Measurements from ENCODE around the gene SNUPN. TPM values are rescaled to one million over a fixed set of nuclear protein-coding genes. Genes with fewer than 3 reads are reported as not detected.

Gene SNUPN
- total and polyA plus RNA-seq, 4 experiments from 2014 or later: 21.0 to 35.2 (median 24.3) TPM

DNA sequence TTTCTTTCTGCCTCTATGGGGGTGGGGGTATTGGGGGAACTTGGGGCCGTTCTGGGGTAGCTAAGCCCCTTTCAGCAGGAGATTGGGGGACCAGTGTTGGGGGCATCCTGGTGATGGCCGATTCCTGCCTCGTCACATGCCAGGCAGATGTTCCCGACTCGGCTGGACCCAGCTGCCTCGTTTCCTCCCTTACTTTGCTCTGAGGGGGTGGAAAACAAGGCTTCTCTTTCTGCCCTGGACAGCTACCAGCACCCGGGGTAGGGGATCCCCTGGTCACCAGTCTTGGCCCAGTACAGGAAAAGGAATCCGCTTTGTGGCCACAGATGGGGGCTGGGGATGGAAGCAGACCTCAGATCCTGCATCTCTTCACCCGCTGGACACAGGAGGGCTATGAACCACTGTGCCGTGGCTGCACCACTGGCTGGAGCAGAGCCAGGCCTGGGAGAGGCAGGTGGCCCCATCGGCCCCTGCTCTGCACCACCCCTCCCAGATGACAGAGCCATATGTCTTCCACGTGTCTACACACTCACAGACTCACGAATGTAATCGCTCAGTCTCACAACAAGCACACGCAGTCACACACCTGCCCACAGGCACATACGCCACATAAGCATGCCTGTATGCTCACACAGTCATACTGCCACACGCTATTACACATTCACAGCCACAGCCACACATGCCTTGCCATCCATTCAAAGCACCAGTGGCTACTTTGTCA lies 34.6 kb upstream of the SNUPN start:
- no peak overlapping the region for H3K27ac ChIP-seq (ENCODE audit: low read depth, low read length)
- Mint-ChIP-seq H3K9me3 (no peaks in the 10 kb centered on the region), H3K27ac (no peak overlapping the region), H3K4me3 (no peak overlapping the region), H3K36me3 (no peaks in the 10 kb centered on the region), H3K4me1 (peaks cover 0 to 4% (median under 1%) of the 10 kb centered on the region in 4 donors), H3K27me3 (no peaks in the 10 kb centered on the region)
- DNase-seq: no peak
- intact Hi-C loops (cut with micrococcal nuclease): no loop called here
- no peaks in the 10 kb centered on the region for H3K27me3 ChIP-seq (ENCODE audit: insufficient read depth, low read length)
- no peaks in the 10 kb centered on the region for H3K4me1 ChIP-seq (ENCODE audit: insufficient read depth, low read length)
- no peaks in the 10 kb centered on the region for H3K9me3 ChIP-seq (ENCODE audit: control insufficient read depth in 1 of 2, low read length in 2 of 2)
- ChIA-PET POLR2A (ENCODE audit: partially characterized antibody) (interaction anchor here (0.6 kb wide), 1 partner anchor 12 kb away, joined by 3 read pairs; no protein-coding TSS in a partner anchor), CTCF (ENCODE audit: partially characterized antibody) (no interaction called here)
- H3K4me3 ChIP-seq (ENCODE audit: low read length in 2 of 2): no peak overlapping the region
- no peaks in the 10 kb centered on the region for H3K36me3 ChIP-seq (ENCODE audit: insufficient read depth, low read length)

DNA sequence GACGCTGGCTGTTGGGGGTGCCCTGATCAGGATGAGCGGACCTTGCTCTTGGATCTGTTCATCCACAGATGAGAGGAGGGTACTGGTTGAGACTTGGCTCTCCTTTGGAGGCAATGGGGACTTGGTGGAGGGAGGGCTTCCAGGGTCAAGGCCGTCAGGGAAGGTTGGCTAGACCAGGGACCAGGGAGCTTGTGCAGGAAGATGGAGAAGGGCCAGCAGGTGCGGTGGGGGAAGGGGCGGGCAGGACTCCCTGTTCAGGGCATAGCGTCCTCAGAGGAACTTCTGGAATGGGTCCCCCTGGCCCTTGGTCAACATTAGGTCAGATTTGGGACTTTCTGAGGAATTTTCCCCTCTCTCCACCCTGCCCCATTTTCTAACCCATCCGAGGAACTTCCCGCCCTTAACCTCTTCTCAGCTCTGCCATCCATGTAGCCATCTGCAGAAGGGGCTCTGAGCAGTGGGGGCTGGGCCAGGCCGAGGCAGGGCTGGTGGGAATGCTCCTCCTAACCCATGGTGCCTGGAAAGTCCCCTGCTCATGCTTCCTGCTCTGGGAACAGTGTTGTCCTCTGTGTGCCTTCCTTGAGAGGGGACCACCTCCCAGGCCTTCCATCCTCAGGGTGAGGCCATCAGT lies 33.7 kb upstream of the SNUPN start:
- Mint-ChIP-seq H3K36me3 (no peaks in the 10 kb centered on the region), H3K27ac (no peak overlapping the region), H3K4me3 (no peak overlapping the region), H3K4me1 (peaks cover 0 to 4% (median under 1%) of the 10 kb centered on the region in 4 donors), H3K27me3 (no peaks in the 10 kb centered on the region), H3K9me3 (no peaks in the 10 kb centered on the region)
- no peaks in the 10 kb centered on the region for H3K4me1 ChIP-seq (ENCODE audit: insufficient read depth, low read length)
- H3K4me3 ChIP-seq (ENCODE audit: low read length in 2 of 2): no peak overlapping the region
- ChIA-PET POLR2A (ENCODE audit: partially characterized antibody) (interaction anchor here (0.5 kb wide), 1 partner anchor 406 kb away, joined by 3 read pairs; no protein-coding TSS in a partner anchor), CTCF (ENCODE audit: partially characterized antibody) (no interaction called here)
- intact Hi-C loops (cut with micrococcal nuclease): no loop called here
- no peak overlapping the region for H3K27ac ChIP-seq (ENCODE audit: low read depth, low read length)
- H3K36me3 ChIP-seq (ENCODE audit: insufficient read depth, low read length): no peaks in the 10 kb centered on the region
- no peaks in the 10 kb centered on the region for H3K9me3 ChIP-seq (ENCODE audit: control insufficient read depth in 1 of 2, low read length in 2 of 2)
- no peaks in the 10 kb centered on the region for H3K27me3 ChIP-seq (ENCODE audit: insufficient read depth, low read length)
- no peak for DNase-seq

GRCh38 chr15:75656813-75657212 lies 31.3 kb upstream of the SNUPN start:
- Mint-ChIP-seq H3K4me3 (no peak overlapping the region), H3K27me3 (no peaks in the 10 kb centered on the region), H3K9me3 (no peaks in the 10 kb centered on the region), H3K4me1 (peaks cover 2 to 9% (median 4%) of the 10 kb centered on the region in 4 donors), H3K27ac (peak overlapping the region in 1 of 7 donors; percentile 25), H3K36me3 (no peaks in the 10 kb centered on the region)
- ChIA-PET CTCF (ENCODE audit: partially characterized antibody) (no interaction called here), POLR2A (ENCODE audit: partially characterized antibody) (no interaction called here)
- peaks cover 6% of the 10 kb centered on the region for H3K4me1 ChIP-seq (ENCODE audit: insufficient read depth, low read length)
- intact Hi-C loops (cut with micrococcal nuclease): no loop called here
- H3K9me3 ChIP-seq (ENCODE audit: control insufficient read depth in 1 of 2, low read length in 2 of 2): no peaks in the 10 kb centered on the region
- H3K4me3 ChIP-seq (ENCODE audit: low read length in 2 of 2): no peak overlapping the region
- no peaks in the 10 kb centered on the region for H3K27me3 ChIP-seq (ENCODE audit: insufficient read depth, low read length)
- no peak overlapping the region for H3K27ac ChIP-seq (ENCODE audit: low read depth, low read length)
- no peaks in the 10 kb centered on the region for H3K36me3 ChIP-seq (ENCODE audit: insufficient read depth, low read length)
- no peak for DNase-seq

GRCh38 chr15:75656331-75656730 lies 30.8 kb upstream of the SNUPN start:
- H3K27me3 Mint-ChIP-seq: no peaks in the 10 kb centered on the region
- H3K36me3 Mint-ChIP-seq: no peaks in the 10 kb centered on the region
- peaks cover 11% of the 10 kb centered on the region for H3K4me1 ChIP-seq (ENCODE audit: insufficient read depth, low read length)
- H3K4me3 ChIP-seq (ENCODE audit: low read length in 2 of 2): no peak overlapping the region
- H3K4me3 Mint-ChIP-seq: no peak overlapping the region
- no peaks in the 10 kb centered on the region for H3K9me3 Mint-ChIP-seq
- H3K27ac ChIP-seq (ENCODE audit: low read depth, low read length): no peak overlapping the region
- peaks cover 4 to 13% (median 7%) of the 10 kb centered on the region in 4 donors for H3K4me1 Mint-ChIP-seq
- CTCF ChIA-PET (ENCODE audit: partially characterized antibody): no interaction called here
- no peak overlapping the region for H3K27ac Mint-ChIP-seq
- intact Hi-C loops (cut with micrococcal nuclease): no loop called here
- no peak for DNase-seq
- H3K9me3 ChIP-seq (ENCODE audit: control insufficient read depth in 1 of 2, low read length in 2 of 2): no peaks in the 10 kb centered on the region
- H3K36me3 ChIP-seq (ENCODE audit: insufficient read depth, low read length): no peaks in the 10 kb centered on the region
- POLR2A ChIA-PET (ENCODE audit: partially characterized antibody): no interaction called here
- no peaks in the 10 kb centered on the region for H3K27me3 ChIP-seq (ENCODE audit: insufficient read depth, low read length)

DNA sequence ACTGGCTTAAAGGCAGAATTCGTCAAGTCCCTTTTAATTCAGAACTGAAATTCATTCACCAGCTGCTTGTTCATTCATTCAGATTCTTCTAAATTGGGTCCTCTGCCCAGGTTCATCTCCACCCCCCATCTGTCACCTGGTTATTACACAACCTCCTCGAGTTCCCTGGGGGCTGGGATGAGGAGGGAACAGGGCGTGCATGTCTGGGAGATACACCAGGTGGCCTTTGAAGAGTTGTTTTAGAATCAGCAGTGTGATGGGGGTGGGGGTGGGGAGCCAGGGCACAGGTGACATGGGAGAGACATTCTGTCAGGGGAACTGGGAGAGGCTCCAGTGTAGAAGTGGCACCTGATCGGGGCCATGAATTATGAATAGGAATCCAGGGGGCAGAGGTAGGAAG lies 30.4 kb upstream of the SNUPN start:
- no peaks in the 10 kb centered on the region for H3K36me3 Mint-ChIP-seq
- no peak for DNase-seq
- H3K4me1 Mint-ChIP-seq: peaks cover 7 to 17% (median 11%) of the 10 kb centered on the region in 4 donors
- Histone ChIP-seq H3K4me1 (ENCODE audit: insufficient read depth, low read length) (peaks cover 15% of the 10 kb centered on the region), H3K9me3 (ENCODE audit: control insufficient read depth in 1 of 2, low read length in 2 of 2) (no peaks in the 10 kb centered on the region), H3K27me3 (ENCODE audit: insufficient read depth, low read length) (no peaks in the 10 kb centered on the region), H3K27ac (ENCODE audit: low read depth, low read length) (no peak overlapping the region), H3K4me3 (ENCODE audit: low read length in 2 of 2) (no peak overlapping the region), H3K36me3 (ENCODE audit: insufficient read depth, low read length) (no peaks in the 10 kb centered on the region)
- H3K9me3 Mint-ChIP-seq: no peaks in the 10 kb centered on the region
- intact Hi-C loops (cut with micrococcal nuclease): no loop called here
- CTCF ChIA-PET (ENCODE audit: partially characterized antibody): no interaction called here
- no peak overlapping the region for H3K4me3 Mint-ChIP-seq
- POLR2A ChIA-PET (ENCODE audit: partially characterized antibody): no interaction called here
- no peaks in the 10 kb centered on the region for H3K27me3 Mint-ChIP-seq
- H3K27ac Mint-ChIP-seq: peak overlapping the region in 1 of 7 donors; percentile 18

- no peaks in the 10 kb centered on the region for H3K9me3 Mint-ChIP-seq
- H3K4me3 Mint-ChIP-seq: no peak overlapping the region
- H3K36me3 Mint-ChIP-seq: no peaks in the 10 kb centered on the region
- Histone ChIP-seq H3K9me3 (ENCODE audit: control insufficient read depth in 1 of 2, low read length in 2 of 2) (no peaks in the 10 kb centered on the region), H3K27ac (ENCODE audit: low read depth, low read length) (no peak overlapping the region), H3K4me1 (ENCODE audit: insufficient read depth, low read length) (peaks cover 16% of the 10 kb centered on the region), H3K36me3 (ENCODE audit: insufficient read depth, low read length) (no peaks in the 10 kb centered on the region), H3K4me3 (ENCODE audit: low read length in 2 of 2) (no peak overlapping the region), H3K27me3 (ENCODE audit: insufficient read depth, low read length) (no peaks in the 10 kb centered on the region)
- ChIA-PET POLR2A (ENCODE audit: partially characterized antibody) (interaction anchor here (1.1 kb wide), 1 partner anchor 15 kb away, joined by 3 read pairs; no protein-coding TSS in a partner anchor), CTCF (ENCODE audit: partially characterized antibody) (no interaction called here)
- no peaks in the 10 kb centered on the region for H3K27me3 Mint-ChIP-seq
- intact Hi-C loops (cut with micrococcal nuclease): no loop called here
- H3K4me1 Mint-ChIP-seq: peaks cover 10 to 33% (median 24%) of the 10 kb centered on the region in 4 donors
- peak overlapping the region in 1 of 7 donors; percentile 31 for H3K27ac Mint-ChIP-seq
- DNase-seq: no peak
These were observed 28.8 kb upstream of the SNUPN start for GRCh38 chr15:75654201-75654907.

DNA sequence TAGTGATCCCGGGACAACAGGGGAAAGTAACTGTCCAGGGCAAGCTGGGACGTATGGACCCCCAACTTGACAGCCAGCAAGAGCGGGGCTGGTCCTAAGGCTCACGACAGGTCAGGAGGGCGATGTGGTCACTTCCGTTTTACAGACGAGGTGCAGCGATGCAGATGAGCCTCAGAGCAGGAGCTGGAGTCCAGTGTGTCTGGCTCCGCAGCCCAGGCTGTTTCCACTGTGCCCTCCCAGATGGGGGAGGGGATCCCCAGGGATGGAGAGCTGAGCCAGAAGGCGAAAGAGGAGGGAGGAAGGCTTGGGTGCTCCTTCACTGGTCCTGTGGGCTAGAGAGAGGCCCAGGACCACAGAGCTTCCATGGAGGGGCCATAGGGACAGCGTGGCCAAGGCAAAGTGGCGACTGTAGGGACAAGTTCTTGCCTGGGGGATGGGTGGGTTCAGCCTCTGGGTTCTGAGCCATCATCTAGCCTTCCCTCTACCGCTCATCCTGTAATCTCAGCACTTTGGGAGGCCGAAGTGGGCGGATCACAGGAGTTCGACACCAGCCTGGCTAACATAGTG lies 27.9 kb upstream of the SNUPN start:
- H3K9me3 ChIP-seq (ENCODE audit: control insufficient read depth in 1 of 2, low read length in 2 of 2): no peaks in the 10 kb centered on the region
- POLR2A ChIA-PET (ENCODE audit: partially characterized antibody): interaction anchor here (1.1 kb wide), 1 partner anchor 14 kb away, joined by 3 read pairs; no protein-coding TSS in a partner anchor
- Mint-ChIP-seq H3K9me3 (no peaks in the 10 kb centered on the region), H3K27ac (peak overlapping the region in 2 of 7 donors; percentile 29 to 68), H3K4me3 (no peak overlapping the region), H3K27me3 (no peaks in the 10 kb centered on the region), H3K4me1 (peaks cover 10 to 42% (median 24%) of the 10 kb centered on the region in 4 donors), H3K36me3 (no peaks in the 10 kb centered on the region)
- CTCF ChIA-PET (ENCODE audit: partially characterized antibody): no interaction called here
- peaks cover 18% of the 10 kb centered on the region for H3K4me1 ChIP-seq (ENCODE audit: insufficient read depth, low read length)
- H3K27ac ChIP-seq (ENCODE audit: low read depth, low read length): no peak overlapping the region
- intact Hi-C loops (cut with micrococcal nuclease): no loop called here
- no peaks in the 10 kb centered on the region for H3K27me3 ChIP-seq (ENCODE audit: insufficient read depth, low read length)
- H3K36me3 ChIP-seq (ENCODE audit: insufficient read depth, low read length): no peaks in the 10 kb centered on the region
- H3K4me3 ChIP-seq (ENCODE audit: low read length in 2 of 2): no peak overlapping the region
- DNase-seq: no peak
